GM18861 (cell line): ENCODE results near the gene TRPC4AP.
A peak's percentile ranks its signal among the peaks of the same experiment; 100 is the strongest.
"Not testable (repeated sequence)": the region's sequence is repeated elsewhere in the genome, so short reads cannot be mapped to it uniquely, and the experiment has no call there.

Experiments used
- ATAC-seq: cut with Tn5 transposase; IDR thresholded peaks from one replicate; pipeline ENCODE4 v1.9.1; 2021; ENCODE audit not compliant: unreplicated experiment

Gene TRPC4AP

DNA sequence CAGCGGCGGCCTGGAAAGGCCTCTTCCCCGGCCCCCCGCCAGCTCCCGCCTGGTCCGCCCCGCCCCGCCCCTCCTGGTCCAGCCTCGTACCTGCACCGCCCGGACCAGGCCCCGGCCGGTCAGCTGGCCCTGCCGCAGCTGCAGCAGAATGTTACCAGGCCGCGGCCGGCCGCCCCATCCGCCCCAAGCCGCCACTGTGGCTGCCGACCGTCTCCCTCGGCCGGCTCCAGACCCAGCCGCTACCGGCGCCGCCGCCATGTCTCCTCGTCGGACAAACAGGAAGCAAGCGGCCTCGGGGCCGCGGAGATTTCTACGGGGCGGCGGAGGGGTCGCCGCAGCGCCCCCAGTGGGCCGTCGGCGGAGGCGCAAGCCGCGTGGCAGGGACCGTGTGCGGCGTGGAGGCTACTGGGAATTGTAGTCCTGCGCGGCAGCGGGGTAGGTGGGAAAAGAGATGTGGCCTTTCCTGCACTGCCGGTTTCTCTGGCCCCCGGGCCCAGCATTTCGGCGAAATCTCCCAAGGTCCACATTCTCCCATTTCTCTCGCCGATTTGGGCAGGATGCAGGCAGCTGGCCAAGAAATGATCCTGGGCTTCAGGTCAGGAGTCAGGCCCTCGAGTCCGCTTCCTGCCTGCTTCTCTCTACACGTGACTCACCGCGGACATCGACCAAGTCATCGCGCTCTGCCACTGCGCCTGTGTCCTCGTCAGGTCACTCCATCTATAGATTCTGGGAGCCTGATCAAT, at the start of gene TRPC4AP:
Gene TRPC4AP (minus strand): TSS at position 284 of the 743 bp plus-strand sequence. CDS start 26 bp downstream, at position 258.
- ATAC-seq, result peak; percentile 93

GRCh38 chr20:35135867-35136586, 43.4 kb upstream of the TRPC4AP start:
- ATAC-seq, result no peak

DNA sequence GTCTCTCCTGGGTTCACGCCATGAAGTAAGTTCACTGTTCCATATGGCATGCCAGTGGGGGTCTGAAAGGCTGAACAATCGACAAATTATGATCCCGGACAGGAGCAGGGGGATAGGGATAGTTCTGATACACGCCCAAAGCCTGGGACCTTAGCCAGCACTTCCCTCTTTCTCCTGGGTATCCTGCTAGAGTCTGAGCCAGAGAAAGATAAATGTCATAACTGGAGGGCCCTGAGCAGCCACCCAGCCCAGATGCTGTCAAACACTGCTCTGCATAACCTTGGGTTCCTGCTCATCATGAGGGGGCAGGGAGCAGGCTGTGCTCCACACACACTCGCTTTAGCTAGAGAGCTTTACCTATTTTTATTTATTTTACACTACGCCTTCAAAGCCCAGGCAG, 42.3 kb upstream of the TRPC4AP start:
- ATAC-seq, result no peak

- no peak for ATAC-seq
These were observed 41.9 kb upstream of the TRPC4AP start for GRCh38 chr20:35134472-35134871.

DNA sequence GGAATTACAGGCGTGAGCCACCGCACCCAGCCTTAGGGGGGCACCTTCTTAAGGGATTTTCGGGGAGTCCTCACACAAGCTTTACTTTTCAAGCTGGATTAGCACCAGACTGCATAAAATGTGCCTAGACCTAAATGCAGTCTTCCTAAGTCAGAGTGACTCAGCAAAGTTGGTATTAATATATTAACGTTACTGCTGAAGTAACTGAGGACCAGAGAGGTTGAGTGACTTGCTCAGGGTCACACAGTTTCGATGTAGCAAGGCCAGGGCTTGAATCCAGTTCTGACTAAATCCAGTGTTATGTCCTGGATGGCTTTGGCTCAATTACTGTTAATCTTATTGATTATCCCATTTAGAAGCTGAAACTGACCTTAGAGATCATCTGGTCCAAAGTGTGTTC, 41.1 kb upstream of the TRPC4AP start:
- ATAC-seq, result no peak

DNA sequence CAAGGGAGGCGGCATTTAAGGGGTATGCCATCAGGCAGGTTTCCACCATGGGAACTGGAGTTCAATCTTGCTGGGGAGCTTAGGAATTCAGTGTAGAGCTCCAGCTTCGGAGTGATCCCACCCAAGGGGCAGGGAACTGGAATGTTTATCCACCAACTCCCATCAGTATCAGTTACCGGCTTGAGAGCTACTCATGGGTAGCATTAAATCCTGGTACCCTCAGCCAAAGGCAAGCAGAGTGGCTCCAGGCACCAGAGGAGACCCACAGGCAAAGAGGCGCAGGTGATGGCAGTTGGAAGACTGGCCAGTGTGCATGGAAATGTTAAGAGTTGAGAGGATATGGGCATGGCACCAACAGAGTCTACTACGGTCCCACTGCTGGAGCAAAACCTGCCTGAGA, 40.4 kb upstream of the TRPC4AP start:
- no peak for ATAC-seq

DNA sequence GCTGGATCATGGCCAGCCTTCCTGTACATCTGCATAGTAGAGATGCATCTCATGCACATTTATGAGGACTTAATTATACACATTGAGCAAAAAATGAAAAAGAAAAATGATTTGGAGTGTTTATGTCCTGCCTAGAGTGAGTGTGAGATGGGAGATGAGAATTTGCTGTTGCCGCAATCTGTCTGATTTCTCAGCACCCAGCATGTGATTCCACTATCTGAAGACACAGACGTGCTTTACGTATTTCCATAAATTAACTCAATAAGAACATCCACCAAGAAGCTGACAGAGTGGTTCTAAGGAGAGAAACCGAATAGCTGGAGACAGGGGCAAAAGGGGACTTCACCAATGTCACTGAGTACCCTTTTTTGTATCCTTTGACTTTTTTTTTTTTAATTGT, 39.3 kb upstream of the TRPC4AP start:
- ATAC-seq, result no peak

DNA sequence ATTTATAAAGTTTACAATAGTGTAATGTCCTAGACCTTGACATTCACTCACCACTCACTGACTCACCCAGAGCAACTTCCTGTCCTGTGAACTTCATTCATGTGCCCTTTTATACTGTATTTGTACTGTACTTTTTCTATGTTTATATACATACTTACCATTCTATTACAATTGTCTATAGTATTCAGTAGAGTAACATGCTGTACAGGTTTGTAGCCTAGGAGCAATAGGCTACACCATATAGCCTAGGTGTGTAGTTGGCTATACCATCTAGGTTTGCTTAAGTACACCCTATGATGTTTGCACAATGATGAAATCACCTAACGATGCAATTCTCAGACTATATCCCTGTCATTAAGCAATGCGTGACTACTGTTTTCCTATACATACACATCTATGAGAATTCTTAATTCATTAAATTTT, 37.1 kb upstream of the TRPC4AP start:
- ATAC-seq, result no peak

DNA sequence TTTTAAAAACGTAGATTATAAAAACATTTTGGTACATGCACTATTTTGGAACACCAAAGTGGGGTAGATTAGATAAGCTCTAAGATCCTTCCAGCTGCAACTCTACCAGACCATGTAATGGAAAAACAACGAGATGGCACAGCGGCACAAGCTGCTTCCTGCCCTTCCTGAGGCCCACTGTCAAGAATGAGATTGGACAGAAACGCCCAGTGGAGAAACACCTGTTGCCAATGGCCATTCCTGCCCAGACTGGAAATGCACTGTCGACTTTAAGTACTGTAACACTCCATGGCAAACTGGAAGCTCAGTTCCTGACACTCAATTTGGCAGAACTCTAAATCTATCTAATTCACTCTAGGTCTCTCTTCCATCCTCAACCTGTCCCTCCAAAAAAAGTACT, 33.1 kb upstream of the TRPC4AP start:
- ATAC-seq, result no peak

DNA sequence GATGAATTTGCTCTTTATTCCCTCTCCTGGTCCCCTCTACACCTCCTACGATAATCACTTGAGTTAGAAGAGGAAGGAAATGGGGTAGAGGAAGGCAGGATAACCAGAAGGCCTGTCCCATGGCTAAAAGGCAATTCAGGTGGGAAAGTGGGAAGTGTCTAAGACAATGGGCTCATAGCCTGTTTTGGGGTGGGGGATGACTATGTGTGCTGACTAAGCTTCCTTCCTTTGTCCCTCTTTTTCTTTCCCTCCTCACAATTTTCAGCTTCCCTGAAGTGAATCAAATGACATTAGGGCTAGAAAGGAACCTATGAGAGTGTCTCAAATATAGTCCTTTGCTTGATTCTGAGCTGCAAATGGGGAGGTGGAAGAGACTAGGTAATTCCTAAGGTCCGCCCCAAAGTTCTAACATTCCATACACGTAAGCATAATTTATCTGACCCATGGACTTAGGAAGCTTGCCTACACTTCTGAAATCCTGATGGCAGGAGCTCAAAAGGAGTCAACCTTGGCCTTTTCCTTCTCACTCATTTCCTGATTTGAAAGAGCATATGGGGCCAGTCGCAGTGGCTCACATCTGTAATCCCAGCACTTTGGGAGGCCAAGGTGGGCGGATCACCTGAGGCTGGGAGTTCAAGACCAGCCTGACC, 30.3 kb upstream of the TRPC4AP start:
- no peak for ATAC-seq

DNA sequence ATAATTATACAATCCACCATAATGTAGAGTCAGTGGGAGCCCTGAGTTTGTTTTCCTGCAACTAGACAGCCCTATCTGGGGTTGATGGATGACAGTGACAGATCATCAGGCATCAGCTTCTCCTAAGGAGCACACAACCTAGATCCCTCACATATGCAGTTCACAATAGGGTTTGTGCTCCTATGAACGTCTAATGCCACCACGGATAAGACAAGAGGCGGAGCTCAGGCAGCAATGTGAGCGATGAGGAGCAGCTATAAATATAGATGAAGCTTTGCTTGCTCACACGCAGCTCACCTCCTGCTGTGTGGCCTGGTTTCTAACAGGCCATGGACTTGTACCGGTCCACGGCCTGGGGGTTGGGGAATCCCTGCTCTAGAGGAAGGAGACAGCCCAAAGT, 28.6 kb upstream of the TRPC4AP start:
- ATAC-seq, result no peak

DNA sequence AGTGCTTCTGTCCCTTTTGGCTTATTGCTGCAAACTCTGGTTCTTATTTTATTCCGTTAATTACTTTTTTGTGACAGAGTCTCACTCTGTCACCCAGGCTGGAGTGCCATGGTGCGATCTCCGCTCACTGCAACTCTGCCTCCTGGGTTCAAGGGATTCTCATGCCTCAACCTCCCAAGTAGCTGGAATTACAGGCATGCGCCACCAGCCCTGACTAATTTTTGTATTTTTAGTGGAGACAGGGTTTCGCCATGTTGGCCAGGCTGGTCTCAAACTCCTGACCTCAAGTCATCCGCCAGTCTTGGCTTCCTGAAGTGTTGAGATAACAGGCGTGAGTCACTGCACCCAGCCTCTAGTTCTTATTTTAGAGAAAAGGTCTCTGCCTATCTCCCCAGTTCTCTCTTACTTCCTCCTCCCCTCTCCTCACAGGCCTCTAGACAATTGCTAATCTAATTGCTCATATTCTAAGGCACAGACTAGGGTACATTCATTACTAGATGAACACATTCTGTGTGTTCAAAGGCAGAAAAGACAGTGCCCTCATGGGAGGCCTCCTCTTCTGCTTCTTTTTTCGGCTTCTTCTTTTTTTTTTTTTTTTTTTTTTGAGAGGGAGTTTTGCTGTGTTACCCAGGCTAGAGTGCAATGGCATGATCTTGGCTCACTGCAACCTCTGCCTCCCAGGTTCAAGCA, 27.6 kb upstream of the TRPC4AP start:
- no peak for ATAC-seq

- ATAC-seq, result no peak
These were observed 25.0 kb upstream of the TRPC4AP start for GRCh38 chr20:35117629-35118028.

DNA sequence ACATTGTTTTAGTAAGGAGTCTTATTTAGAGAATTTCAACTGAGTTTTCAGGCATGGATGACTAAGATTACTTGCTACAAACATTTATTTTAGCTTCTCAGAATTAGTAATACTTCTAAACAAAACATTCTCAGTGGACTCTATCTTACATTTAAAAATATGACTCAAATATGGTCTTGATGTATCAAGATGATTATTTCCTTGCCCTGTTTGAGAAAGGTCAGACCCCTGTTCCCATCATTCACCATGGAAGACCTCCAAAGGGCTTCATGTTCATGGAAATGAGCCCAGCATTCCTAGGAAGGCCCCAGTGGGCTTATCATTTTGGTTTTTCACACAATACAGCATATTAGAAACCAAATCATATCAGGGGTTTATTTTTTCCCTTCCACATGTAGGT, 24.6 kb upstream of the TRPC4AP start:
- ATAC-seq, result no peak

GRCh38 chr20:35116258-35116657, 23.7 kb upstream of the TRPC4AP start:
- ATAC-seq, result no peak

- ATAC-seq, result no peak
These were observed 23.0 kb upstream of the TRPC4AP start for GRCh38 chr20:35115606-35116005.

GRCh38 chr20:35112276-35112675, 19.7 kb upstream of the TRPC4AP start:
- ATAC-seq, result not testable (repeated sequence)

DNA sequence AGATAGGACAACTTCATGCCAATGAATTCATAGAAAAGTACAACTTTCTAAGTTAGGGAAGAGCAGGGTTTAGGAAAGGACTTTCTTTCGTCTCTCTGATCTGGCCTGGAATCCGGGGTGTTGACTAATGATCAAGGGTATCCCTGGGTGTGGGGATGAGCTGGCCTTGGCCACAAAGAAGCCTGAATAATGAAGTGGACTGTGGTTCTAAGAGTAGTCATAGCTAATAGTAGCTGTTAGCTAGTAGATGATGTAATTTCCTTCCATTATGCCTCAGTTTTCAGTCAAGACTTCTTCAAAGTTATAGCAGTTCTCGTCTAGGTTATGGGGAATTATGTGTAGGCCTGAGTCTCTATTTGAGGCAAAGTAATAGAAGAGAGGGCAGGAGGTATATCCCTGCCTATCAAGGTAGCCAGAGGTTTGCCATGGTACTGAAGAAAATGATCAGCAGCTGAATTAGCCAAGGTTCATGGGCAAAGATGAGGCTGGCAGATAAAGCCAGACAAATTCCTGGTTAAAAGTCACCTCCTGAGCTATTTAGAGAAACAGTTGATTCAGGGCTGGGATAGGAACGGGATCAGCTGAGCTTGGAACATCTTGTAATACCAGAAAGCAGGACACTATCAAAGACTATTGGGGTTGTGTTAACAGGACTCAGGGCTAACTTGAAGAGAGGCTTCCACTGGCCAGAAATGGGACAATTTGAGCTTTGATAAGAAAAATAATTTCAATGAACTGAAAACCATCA, 18.7 kb upstream of the TRPC4AP start:
- no peak for ATAC-seq

- no peak for ATAC-seq
These were observed 16.3 kb upstream of the TRPC4AP start for GRCh38 chr20:35108921-35109320.

DNA sequence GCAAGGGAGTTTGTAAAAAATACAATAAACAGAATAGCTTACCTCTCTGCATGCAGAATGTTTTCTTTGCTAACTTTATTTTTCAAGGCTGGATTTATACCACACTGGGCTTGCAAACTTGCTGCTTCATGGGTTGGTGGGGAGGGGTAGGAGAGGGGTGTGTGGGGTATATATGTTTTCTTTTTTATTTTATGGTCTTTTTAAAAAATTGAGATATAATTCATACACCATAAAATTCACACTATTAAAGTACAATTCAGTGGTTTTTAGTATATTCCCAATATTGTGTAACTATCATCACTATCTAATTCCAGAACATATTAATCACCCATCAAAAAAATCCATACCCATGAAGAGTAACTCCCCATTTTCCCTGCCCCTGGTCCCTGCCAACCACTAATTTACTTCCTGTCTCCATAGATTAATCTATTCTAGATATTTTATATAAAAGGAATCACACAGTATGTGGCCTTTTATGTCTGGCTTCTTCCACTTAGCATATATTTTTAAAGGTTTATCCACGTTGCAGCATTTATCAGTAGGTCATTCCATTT, 14.3 kb upstream of the TRPC4AP start:
- ATAC-seq, result no peak
